Measurements from ENCODE around the gene ZNF628. TPM values are rescaled to one million over a fixed set of nuclear protein-coding genes. Genes with fewer than 3 reads are reported as not detected.

ZNF628 gene
- total and polyA plus RNA-seq, 7 donors = 1.4 to 15.0 (median 2.5) TPM

- 87 to 90% methylated on average over 13 of the region's 13 CpGs for WGBS, 2 donors
- no peak for TF ChIP-seq EP300 (IDR thresholded peaks at IDR 0.05)
- no peak for TF ChIP-seq CTCF (IDR thresholded peaks at IDR 0.05)
- TF ChIP-seq POLR2A (IDR thresholded peaks at IDR 0.05) = no peak
- TF ChIP-seq POLR2AphosphoS5 (IDR thresholded peaks at IDR 0.05) = no peak
- Histone ChIP-seq H3K36me3 (peaks cover 11 to 39% (median 24%) of the 10 kb centered on the region in 4 donors), H3K27me3 (no peaks in the 10 kb centered on the region), H3K9me3 (no peaks in the 10 kb centered on the region), H3K4me3 (no peak overlapping the region), H3K27ac (peak overlapping the region in 1 of 4 donors; percentile 53), H3K4me1 (peaks cover 0 to 27% (median 21%) of the 10 kb centered on the region in 4 donors)
- intact Hi-C loops (cut with DNase I) = loop anchor here (10.0 kb wide), 1 partner anchor 213 kb away; the partner anchor contains the start of genes BRSK1 and HSPBP1
- DNase-seq = no peak
Measured at GRCh38 chr19:55497763-55498162, 21.3 kb downstream of the ZNF628 start.

- WGBS, 2 donors = 30 to 54% methylated on average over 2 of the region's 2 CpGs
- Histone ChIP-seq H3K36me3 (peaks cover 11 to 39% (median 24%) of the 10 kb centered on the region in 4 donors), H3K9me3 (no peaks in the 10 kb centered on the region), H3K27ac (peak overlapping the region in 1 of 4 donors; percentile 53), H3K4me3 (no peak overlapping the region), H3K27me3 (no peaks in the 10 kb centered on the region), H3K4me1 (peaks cover 0 to 23% (median 17%) of the 10 kb centered on the region in 4 donors)
- no peak for DNase-seq
- intact Hi-C loops (cut with DNase I) = loop anchor here (10.0 kb wide), 1 partner anchor 214 kb away; the partner anchor contains the start of genes BRSK1 and HSPBP1
- TF ChIP-seq POLR2A (IDR thresholded peaks at IDR 0.05) (no peak), EP300 (IDR thresholded peaks at IDR 0.05) (no peak), CTCF (IDR thresholded peaks at IDR 0.05) (no peak), POLR2AphosphoS5 (IDR thresholded peaks at IDR 0.05) (no peak)
Measured at GRCh38 chr19:55498246-55498840, 21.9 kb downstream of the ZNF628 start.

GRCh38 chr19:55500368-55500952 lies 24.0 kb downstream of the ZNF628 start:
- 93% methylated on average over 26 of the region's 26 CpGs for WGBS, 2 donors
- intact Hi-C loops (cut with DNase I) = loop anchor here (5.0 to 10.0 kb wide), 2 partner anchors 96 to 358 kb away; partner anchors contain the start of gene UBE2S
- no peaks in the 10 kb centered on the region for H3K9me3 ChIP-seq
- DNase-seq = no peak
- H3K27ac ChIP-seq = no peak overlapping the region
- TF ChIP-seq EP300 (IDR thresholded peaks at IDR 0.05) (no peak), POLR2AphosphoS5 (IDR thresholded peaks at IDR 0.05) (no peak), CTCF (IDR thresholded peaks at IDR 0.05) (no peak), POLR2A (IDR thresholded peaks at IDR 0.05) (no peak)
- H3K36me3 ChIP-seq = peaks cover 11 to 42% (median 24%) of the 10 kb centered on the region in 4 donors
- no peaks in the 10 kb centered on the region for H3K27me3 ChIP-seq
- no peak overlapping the region for H3K4me3 ChIP-seq
- H3K4me1 ChIP-seq = peaks cover 0 to 29% (median 13%) of the 10 kb centered on the region in 4 donors

- H3K27ac ChIP-seq = no peak overlapping the region
- 78 to 88% methylated on average over 9 of the region's 9 CpGs for WGBS, 2 donors
- H3K27me3 ChIP-seq = no peaks in the 10 kb centered on the region
- no peaks in the 10 kb centered on the region for H3K9me3 ChIP-seq
- H3K4me1 ChIP-seq = peaks cover 0 to 29% (median 13%) of the 10 kb centered on the region in 4 donors
- no peak for DNase-seq
- TF ChIP-seq POLR2A (IDR thresholded peaks at IDR 0.05) = no peak
- TF ChIP-seq POLR2AphosphoS5 (IDR thresholded peaks at IDR 0.05) = no peak
- no peak for TF ChIP-seq CTCF (IDR thresholded peaks at IDR 0.05)
- no peak for TF ChIP-seq EP300 (IDR thresholded peaks at IDR 0.05)
- peaks cover 11 to 43% (median 19%) of the 10 kb centered on the region in 4 donors for H3K36me3 ChIP-seq
- intact Hi-C loops (cut with DNase I) = loop anchor here (5.0 to 10.0 kb wide), 2 partner anchors 98 to 360 kb away; partner anchors contain the start of gene UBE2S
- H3K4me3 ChIP-seq = no peak overlapping the region
Measured at GRCh38 chr19:55502197-55502952, 26.0 kb downstream of the ZNF628 start.
